ENCODE measurements around the gene MYO18A. TPM values are rescaled to one million over a fixed set of nuclear protein-coding genes. Genes with fewer than 3 reads are reported as not detected.

MYO18A gene
- total RNA-seq, 1 experiment from 2014 or later, result 37.2 TPM

GRCh38 chr17:29051194-29051593 lies 129.0 kb downstream of the MYO18A start:
- POLR2A ChIA-PET, result no interaction called here
- Histone ChIP-seq H3K27ac (ENCODE audit: low read depth, low read length) (no peak overlapping the region), H3K4me1 (ENCODE audit: control insufficient read depth in 1 of 2, insufficient read depth in 2 of 2, low read length in 2 of 2) (no peaks in the 10 kb centered on the region), H2AFZ (ENCODE audit: low read depth, low read length, poor library complexity, severe bottlenecking) (no peak overlapping the region), H3K9me3 (ENCODE audit: control insufficient read depth in 1 of 2, insufficient read depth in 1 of 2, low read depth in 1 of 2, low read length in 2 of 2) (no peaks in the 10 kb centered on the region), H3K4me3 (replicated peaks in 1 of 2; ENCODE audit: low read depth in 1 of 2, low read length in 2 of 2) (no peak overlapping the region), H3K36me3 (ENCODE audit: control insufficient read depth in 1 of 2, insufficient read depth in 2 of 2, low read length in 2 of 2) (no peaks in the 10 kb centered on the region), H3K9ac (ENCODE audit: low read length) (no peak overlapping the region), H4K20me1 (ENCODE audit: insufficient read depth) (no peaks in the 10 kb centered on the region), H3K4me2 (ENCODE audit: low read length) (no peak overlapping the region), H3K79me2 (ENCODE audit: insufficient read depth, low read length) (no peaks in the 10 kb centered on the region), H3K27me3 (ENCODE audit: insufficient read depth, low read length) (peaks cover 9% of the 10 kb centered on the region; the same call in 1 of the 2 replicates), H3K9me2 (ENCODE audit: insufficient read depth) (no peaks in the 10 kb centered on the region)
- ATAC-seq, result no peak
- TF ChIP-seq EZH2phosphoT487 (IDR thresholded peaks at IDR 0.05; ENCODE audit: borderline replicate concordance) (no peak), REST (IDR thresholded peaks at IDR 0.05; ENCODE audit: low read depth) (no peak), ZNF274 (IDR thresholded peaks at IDR 0.05; ENCODE audit: low read depth, low read length) (no peak), ATF3 (IDR thresholded peaks at IDR 0.05) (no peak), EGR1 (IDR thresholded peaks at IDR 0.05; ENCODE audit: low read depth) (no peak)
- TF ChIP-seq, protein P1, sequence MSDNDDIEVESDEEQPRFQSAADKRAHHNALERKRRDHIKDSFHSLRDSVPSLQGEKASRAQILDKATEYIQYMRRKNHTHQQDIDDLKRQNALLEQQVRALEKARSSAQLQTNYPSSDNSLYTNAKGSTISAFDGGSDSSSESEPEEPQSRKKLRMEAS (IDR thresholded peaks at IDR 0.05), result no peak
- BruUV-seq (replicated peaks), result no TSS peak
- intact Hi-C loops (cut with micrococcal nuclease), result no loop called here
- CTCF ChIA-PET, result no interaction called here
- RAD21 ChIA-PET (ENCODE audit: low non-redundant PET in 1 of 2, low total read pairs in 2 of 2, uncharacterized antibody in 2 of 2, unreplicated experiment in 2 of 2), result no interaction called here
- DNase-seq (ENCODE audit: low read depth, low spot score), result no peak

Data from HCT116 (cell line).